Measurements from ENCODE around the gene RACK1.

Gene RACK1

DNA sequence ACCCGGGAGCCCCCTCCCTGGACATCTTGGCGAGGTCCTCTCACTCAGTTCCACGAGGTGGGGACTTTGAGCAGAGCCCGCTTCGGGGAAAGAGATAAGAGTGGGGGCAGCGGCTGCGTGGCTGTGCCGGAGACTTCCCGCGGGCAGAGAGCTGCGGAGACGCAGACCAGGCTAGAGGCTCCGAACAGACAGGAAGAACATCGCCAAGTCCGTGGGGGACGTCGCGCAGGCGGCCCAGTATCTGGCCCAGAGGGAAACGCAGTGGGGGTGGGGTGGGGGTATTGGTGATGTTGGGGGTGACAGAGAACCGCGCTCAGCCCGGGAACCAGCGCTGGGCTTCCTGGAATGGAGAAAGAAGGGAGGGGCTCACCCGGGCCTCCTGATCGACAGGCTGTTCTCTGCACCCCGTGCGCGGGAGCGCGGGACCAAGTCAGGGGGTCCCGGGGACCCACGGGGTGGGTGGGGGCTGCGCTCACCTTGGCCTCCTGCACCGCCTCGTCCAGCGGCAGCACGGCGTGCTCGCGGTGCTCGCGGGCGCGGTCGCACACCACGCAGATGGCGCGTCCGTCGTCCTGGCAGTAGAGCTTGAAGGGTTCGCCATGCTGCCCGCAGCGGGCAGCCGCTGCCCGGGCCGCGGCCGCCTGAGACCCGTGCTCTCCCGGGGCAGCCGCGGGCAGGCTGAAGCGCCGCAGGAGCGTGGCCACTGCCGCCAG lies 39.4 kb downstream of the RACK1 start:
- Histone ChIP-seq H3K27ac (ENCODE audit: low read depth, low read length) (no peak overlapping the region), H3K9ac (ENCODE audit: low read length) (no peak overlapping the region)
- TF ChIP-seq EZH2phosphoT487 (conservative IDR thresholded peaks at IDR 0.05; ENCODE audit: low read length) = no peak
- TF ChIP-seq, protein P1, sequence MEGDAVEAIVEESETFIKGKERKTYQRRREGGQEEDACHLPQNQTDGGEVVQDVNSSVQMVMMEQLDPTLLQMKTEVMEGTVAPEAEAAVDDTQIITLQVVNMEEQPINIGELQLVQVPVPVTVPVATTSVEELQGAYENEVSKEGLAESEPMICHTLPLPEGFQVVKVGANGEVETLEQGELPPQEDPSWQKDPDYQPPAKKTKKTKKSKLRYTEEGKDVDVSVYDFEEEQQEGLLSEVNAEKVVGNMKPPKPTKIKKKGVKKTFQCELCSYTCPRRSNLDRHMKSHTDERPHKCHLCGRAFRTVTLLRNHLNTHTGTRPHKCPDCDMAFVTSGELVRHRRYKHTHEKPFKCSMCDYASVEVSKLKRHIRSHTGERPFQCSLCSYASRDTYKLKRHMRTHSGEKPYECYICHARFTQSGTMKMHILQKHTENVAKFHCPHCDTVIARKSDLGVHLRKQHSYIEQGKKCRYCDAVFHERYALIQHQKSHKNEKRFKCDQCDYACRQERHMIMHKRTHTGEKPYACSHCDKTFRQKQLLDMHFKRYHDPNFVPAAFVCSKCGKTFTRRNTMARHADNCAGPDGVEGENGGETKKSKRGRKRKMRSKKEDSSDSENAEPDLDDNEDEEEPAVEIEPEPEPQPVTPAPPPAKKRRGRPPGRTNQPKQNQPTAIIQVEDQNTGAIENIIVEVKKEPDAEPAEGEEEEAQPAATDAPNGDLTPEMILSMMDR (IDR thresholded peaks at IDR 0.05; ENCODE audit: insufficient read depth, low read length, poor library complexity, severe bottlenecking) = no peak

DNA sequence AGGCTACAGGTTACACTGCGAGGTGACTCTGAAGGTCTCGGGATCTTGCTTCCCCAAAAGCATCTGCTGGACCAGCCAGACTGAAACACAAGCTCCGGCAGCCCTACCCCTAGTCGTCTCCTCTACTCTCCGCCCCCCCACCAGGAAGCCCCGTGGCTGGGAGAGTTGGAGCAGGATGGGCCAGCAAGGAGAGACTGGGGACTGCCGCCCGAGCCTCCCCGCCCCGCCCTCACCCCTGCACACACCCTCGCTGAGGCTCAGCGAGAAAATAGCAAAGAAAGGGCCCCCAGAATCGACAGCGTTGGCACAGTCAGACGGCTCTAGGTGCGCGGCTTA lies 40.0 kb downstream of the RACK1 start:
- Histone ChIP-seq H3K27ac (ENCODE audit: low read depth, low read length) (no peak overlapping the region), H3K9ac (ENCODE audit: low read length) (no peak overlapping the region), H3K79me2 (ENCODE audit: insufficient read depth, low read length) (no peaks in the 10 kb centered on the region), H4K20me1 (ENCODE audit: low read depth, low read length) (no peaks in the 10 kb centered on the region), H3K9me3 (ENCODE audit: insufficient read depth, low read length) (no peaks in the 10 kb centered on the region), H2AFZ (ENCODE audit: low read depth, low read length, severe bottlenecking) (no peak overlapping the region), H3K4me3 (ENCODE audit: insufficient read depth, low read length, poor library complexity, severe bottlenecking) (no peak overlapping the region), H3F3A (ENCODE audit: insufficient read depth) (peaks cover 7% of the 10 kb centered on the region), H3K36me3 (ENCODE audit: low read length) (no peaks in the 10 kb centered on the region), H3K9me2 (replicated peaks; ENCODE audit: insufficient read depth, low read length) (no peaks in the 10 kb centered on the region), H3K27me3 (ENCODE audit: low read length) (no peaks in the 10 kb centered on the region), H3K4me2 (ENCODE audit: low read depth, low read length, poor library complexity, severe bottlenecking) (no peak overlapping the region)
- no peak for TF ChIP-seq EZH2phosphoT487 (conservative IDR thresholded peaks at IDR 0.05; ENCODE audit: low read length)
- TF ChIP-seq, protein P1 (IDR thresholded peaks at IDR 0.05; ENCODE audit: insufficient read depth, low read length, poor library complexity, severe bottlenecking) = no peak

More for the DNA sequence above, 39.4 kb downstream of the RACK1 start:
- Histone ChIP-seq H3K4me3 (ENCODE audit: insufficient read depth, low read length, poor library complexity, severe bottlenecking) (no peak overlapping the region), H3K79me2 (ENCODE audit: insufficient read depth, low read length) (no peaks in the 10 kb centered on the region), H3K9me2 (replicated peaks; ENCODE audit: insufficient read depth, low read length) (no peaks in the 10 kb centered on the region), H3F3A (ENCODE audit: insufficient read depth) (peaks cover 7% of the 10 kb centered on the region), H3K27me3 (ENCODE audit: low read length) (no peaks in the 10 kb centered on the region), H2AFZ (ENCODE audit: low read depth, low read length, severe bottlenecking) (no peak overlapping the region), H3K9me3 (ENCODE audit: insufficient read depth, low read length) (no peaks in the 10 kb centered on the region), H3K36me3 (ENCODE audit: low read length) (no peaks in the 10 kb centered on the region), H4K20me1 (ENCODE audit: low read depth, low read length) (no peaks in the 10 kb centered on the region), H3K4me2 (ENCODE audit: low read depth, low read length, poor library complexity, severe bottlenecking) (no peak overlapping the region)

DNA sequence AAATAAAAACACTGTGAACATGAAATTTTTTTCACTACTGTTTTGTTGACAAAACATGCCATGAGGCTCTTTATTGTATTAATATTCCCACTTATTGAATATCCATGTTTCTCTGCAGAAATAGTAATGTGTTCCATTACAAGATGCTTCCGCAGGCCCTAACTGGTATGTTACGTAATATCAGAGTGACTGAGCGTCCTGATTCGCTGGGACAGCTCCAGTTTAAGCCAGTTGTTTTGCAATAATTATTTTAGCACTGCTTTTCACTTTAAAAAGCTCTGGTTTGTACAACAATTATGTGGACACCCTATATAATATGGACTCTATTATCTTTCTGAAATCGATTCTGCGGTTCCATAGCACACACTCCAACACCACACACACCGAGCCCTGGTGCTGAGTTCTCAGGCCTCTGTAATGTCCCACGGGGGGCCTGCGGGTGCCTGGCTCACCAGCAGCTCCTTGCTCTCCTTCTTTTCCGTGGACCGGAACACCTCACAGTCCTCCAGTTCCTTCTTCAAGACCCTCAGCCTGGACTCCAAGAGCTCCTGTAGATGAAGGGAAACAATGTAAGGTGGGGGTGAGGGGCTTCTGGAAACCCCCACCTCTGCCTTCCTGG lies 40.5 kb downstream of the RACK1 start:
- no peaks in the 10 kb centered on the region for H3K36me3 ChIP-seq (ENCODE audit: low read length)
- no peaks in the 10 kb centered on the region for H3K79me2 ChIP-seq (ENCODE audit: insufficient read depth, low read length)
- H3K9me2 ChIP-seq (replicated peaks; ENCODE audit: insufficient read depth, low read length) = no peaks in the 10 kb centered on the region
- H2AFZ ChIP-seq (ENCODE audit: low read depth, low read length, severe bottlenecking) = no peak overlapping the region
- no peaks in the 10 kb centered on the region for H3K9me3 ChIP-seq (ENCODE audit: insufficient read depth, low read length)
- H3K9ac ChIP-seq (ENCODE audit: low read length) = no peak overlapping the region
- peaks cover 6% of the 10 kb centered on the region for H3F3A ChIP-seq (ENCODE audit: insufficient read depth)
- no peak overlapping the region for H3K4me2 ChIP-seq (ENCODE audit: low read depth, low read length, poor library complexity, severe bottlenecking)
- H3K27me3 ChIP-seq (ENCODE audit: low read length) = no peaks in the 10 kb centered on the region
- no peaks in the 10 kb centered on the region for H4K20me1 ChIP-seq (ENCODE audit: low read depth, low read length)
- TF ChIP-seq EZH2phosphoT487 (conservative IDR thresholded peaks at IDR 0.05; ENCODE audit: low read length) = no peak
- no peak overlapping the region for H3K27ac ChIP-seq (ENCODE audit: low read depth, low read length)
- no peak overlapping the region for H3K4me3 ChIP-seq (ENCODE audit: insufficient read depth, low read length, poor library complexity, severe bottlenecking)

DNA sequence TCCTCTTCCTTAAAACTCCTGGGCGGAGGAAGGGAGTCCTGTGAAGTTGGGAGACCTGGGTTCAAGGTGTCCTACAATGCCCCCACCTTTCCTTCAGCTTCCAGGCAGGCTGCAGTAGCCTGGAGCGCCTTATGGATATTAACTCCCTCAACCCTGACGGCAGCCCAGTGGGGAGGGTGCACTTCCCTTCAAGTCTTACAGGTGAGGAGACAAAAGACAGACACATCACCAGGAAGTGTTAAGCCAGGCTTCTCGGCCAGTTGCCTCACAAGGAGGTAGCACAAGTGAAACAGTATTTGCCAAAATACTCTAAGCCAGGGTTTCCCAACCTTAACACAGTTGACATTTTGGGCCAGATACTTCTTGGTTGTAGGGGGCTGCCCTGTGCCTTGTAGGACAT lies 42.9 kb downstream of the RACK1 start:
- Histone ChIP-seq H3K9ac (ENCODE audit: low read length) (no peak overlapping the region), H3F3A (ENCODE audit: insufficient read depth) (no peaks in the 10 kb centered on the region), H2AFZ (ENCODE audit: low read depth, low read length, severe bottlenecking) (no peak overlapping the region), H3K79me2 (ENCODE audit: insufficient read depth, low read length) (no peaks in the 10 kb centered on the region), H3K36me3 (ENCODE audit: low read length) (no peaks in the 10 kb centered on the region), H3K9me2 (replicated peaks; ENCODE audit: insufficient read depth, low read length) (no peaks in the 10 kb centered on the region), H3K9me3 (ENCODE audit: insufficient read depth, low read length) (no peaks in the 10 kb centered on the region), H3K4me3 (ENCODE audit: insufficient read depth, low read length, poor library complexity, severe bottlenecking) (no peak overlapping the region), H3K27ac (ENCODE audit: low read depth, low read length) (no peak overlapping the region), H4K20me1 (ENCODE audit: low read depth, low read length) (no peaks in the 10 kb centered on the region), H3K27me3 (ENCODE audit: low read length) (no peaks in the 10 kb centered on the region), H3K4me2 (ENCODE audit: low read depth, low read length, poor library complexity, severe bottlenecking) (no peak overlapping the region)
- TF ChIP-seq, protein P1 (IDR thresholded peaks at IDR 0.05; ENCODE audit: insufficient read depth, low read length, poor library complexity, severe bottlenecking) = no peak
- no peak for TF ChIP-seq EZH2phosphoT487 (conservative IDR thresholded peaks at IDR 0.05; ENCODE audit: low read length)
